Activated CD4-positive, alpha-beta T cell treated with anti-CD3 and anti-CD28 coated beads, Interleukin-2, amount 50 U/mL, for 24 hours (primary cell): ENCODE results near the gene ESRRA.

Source experiments
- DNase-seq, 2 donors: peaks; one replicate each; pipeline ENCODE4 v3.0.0-alpha.2; 2020; ENCODE audit warnings: low read depth in 1 of 2, low spot score in 1 of 2

Gene ESRRA

DNA sequence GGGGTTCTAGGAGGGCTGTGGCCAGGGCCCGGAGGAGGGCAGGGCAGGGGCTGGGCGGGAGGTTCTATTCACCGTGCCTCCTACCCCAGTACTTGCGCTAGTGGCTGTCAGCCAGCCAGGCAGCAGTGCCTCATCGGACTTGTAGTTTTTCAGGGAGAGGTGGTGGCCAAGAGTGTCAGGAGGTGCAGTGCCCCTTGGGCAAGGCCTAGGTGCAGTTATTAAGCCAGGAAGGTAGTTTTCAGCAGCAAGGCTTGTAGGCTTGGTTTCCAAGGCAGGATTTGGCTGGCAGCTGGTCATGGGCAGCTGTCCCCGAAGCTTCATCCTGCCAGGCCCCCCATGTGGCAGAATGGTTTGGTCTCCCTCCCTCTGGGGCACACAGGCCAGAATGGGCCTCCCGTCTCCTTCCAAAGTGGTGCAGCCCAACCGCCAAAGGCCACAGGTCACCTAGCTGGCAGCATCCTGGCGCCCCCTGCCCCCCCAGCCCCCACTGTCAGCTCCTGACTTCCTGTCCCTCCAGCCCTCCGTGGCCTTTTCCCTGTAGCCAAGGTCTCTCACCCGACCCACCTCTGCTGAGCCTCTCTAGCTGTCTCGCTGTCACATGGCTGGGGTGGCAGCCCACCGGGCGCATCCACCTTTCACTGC is 43.2 kb downstream of the ESRRA start:
- DNase-seq = no peak

DNA sequence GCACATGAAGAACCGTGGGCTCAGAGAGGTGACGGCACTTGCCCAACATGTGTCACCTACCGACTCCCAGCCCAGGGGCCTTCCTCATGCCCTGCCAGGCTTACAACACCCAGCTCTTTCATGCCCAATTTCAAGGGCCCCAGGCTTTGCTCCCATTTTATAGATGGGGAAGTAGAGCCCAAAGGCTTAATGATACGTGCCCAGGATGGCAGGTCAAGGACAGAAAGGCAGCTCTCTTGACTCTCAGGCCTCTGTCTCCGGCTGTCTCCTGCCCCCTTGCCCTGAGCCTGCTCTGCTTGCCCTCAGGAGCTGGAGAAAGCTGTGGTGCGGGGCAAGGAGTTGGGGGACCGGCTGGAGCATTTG is 43.7 kb downstream of the ESRRA start:
- no peak for DNase-seq

DNA sequence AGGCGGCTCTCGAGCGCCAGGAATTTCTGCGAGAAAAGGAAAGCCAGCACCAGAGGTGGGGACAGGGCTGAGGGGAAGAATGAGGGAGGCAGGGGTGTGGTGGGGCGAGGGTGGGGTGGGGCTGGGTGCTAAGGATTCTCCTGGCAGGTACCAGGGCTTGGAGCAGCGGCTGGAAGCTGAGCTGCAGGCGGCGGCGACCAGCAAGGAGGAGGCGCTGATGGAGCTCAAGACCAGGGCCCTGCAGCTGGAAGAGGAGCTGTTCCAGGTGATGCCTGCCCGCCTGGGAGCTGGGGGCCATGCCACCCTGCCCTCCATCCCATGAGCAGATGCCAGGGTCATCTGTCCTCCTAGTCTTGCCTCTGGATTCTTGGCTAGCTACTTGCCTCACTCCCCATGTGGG is 44.1 kb downstream of the ESRRA start:
- no peak for DNase-seq

DNA sequence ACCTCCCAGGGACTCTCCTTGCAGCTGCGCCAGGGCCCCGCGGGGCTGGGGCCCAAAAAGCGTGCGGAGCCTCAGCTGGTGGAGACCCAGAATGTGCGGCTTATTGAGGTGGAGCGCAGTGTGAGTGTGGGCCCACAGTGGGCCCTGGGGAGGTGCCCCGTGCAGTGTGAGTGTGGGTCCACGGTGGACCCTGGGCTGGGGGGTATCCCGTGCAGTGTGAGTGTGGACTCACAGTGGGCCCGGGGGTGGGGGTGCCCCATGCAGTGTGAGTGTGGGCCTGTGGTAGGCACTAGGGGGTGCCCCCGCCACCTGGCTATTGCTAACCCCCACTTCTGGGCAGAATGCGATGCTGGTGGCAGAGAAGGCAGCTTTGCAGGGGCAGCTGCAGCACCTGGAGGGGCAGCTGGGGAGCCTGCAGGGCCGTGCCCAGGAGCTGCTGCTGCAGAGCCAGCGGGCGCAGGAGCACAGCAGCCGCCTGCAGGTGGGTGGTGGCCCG is 45.9 kb downstream of the ESRRA start:
- no peak for DNase-seq

DNA sequence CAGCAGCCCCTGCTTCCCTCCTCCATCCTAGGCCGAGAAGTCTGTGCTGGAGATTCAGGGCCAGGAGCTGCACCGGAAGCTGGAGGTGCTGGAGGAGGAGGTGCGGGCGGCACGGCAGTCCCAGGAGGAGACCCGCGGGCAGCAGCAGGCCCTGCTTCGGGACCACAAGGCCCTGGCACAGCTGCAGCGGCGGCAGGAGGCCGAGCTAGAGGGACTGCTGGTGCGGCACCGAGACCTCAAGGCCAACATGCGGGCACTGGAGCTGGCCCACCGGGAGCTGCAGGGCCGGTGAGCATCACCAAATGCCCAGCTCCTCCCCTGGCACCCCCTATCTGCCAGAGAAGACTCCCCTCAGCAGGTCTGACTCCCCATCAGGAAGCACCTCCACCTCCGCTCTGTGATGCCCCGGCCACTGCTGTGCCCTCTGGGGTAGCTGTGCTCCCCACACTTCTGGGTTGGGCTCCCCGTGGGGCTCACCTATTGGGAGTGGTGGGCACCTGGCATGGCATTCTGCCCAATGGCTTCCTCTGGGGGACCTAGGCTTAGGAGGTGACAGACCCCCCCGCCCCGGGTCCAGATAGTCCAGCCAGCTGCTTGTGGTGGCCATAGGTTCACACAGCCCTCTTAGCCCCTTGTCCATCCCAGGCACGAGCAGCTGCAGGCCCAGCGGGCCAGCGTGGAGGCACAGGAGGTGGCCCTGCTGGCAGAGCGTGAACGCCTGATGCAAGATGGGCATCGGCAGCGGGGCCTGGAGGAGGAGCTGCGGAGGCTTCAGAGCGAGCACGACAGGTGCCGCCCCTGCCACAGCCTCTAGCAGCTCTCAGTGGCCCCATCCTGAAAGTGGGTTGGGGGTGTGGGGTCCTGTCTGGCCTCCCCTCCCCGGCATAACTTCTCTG is 47.0 kb downstream of the ESRRA start:
- no peak for DNase-seq

DNA sequence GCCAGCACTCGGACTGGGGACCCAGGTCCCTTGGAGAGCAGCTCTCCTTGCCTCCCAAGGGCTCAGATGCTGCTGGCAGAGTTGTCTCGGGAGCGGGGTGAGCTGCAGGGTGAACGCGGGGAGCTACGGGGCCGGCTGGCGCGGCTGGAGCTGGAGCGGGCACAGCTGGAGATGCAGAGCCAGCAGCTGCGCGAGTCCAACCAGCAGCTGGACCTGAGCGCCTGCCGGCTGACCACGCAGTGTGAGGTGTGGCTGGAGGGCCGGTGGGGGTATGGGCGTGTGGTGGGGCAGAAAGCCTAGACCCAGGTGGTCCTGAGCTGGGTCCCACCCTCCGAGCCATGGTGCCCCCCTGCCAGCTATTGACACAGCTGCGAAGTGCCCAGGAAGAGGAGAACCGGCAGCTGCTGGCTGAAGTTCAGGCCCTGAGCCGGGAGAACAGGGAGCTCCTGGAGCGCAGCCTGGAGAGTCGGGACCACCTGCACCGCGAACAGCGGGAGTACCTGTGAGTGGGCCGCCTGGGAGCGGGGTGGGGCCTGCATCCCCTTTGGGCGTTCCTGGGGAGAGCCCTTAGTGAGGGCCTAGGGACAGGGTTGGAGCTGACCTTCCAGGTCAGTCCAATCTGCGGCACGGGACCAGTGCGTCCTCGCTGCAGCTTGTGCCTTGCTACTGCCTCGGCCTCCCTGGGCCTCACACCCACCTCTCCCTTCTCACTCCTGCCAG is 47.8 kb downstream of the ESRRA start:
- no peak for DNase-seq

DNA sequence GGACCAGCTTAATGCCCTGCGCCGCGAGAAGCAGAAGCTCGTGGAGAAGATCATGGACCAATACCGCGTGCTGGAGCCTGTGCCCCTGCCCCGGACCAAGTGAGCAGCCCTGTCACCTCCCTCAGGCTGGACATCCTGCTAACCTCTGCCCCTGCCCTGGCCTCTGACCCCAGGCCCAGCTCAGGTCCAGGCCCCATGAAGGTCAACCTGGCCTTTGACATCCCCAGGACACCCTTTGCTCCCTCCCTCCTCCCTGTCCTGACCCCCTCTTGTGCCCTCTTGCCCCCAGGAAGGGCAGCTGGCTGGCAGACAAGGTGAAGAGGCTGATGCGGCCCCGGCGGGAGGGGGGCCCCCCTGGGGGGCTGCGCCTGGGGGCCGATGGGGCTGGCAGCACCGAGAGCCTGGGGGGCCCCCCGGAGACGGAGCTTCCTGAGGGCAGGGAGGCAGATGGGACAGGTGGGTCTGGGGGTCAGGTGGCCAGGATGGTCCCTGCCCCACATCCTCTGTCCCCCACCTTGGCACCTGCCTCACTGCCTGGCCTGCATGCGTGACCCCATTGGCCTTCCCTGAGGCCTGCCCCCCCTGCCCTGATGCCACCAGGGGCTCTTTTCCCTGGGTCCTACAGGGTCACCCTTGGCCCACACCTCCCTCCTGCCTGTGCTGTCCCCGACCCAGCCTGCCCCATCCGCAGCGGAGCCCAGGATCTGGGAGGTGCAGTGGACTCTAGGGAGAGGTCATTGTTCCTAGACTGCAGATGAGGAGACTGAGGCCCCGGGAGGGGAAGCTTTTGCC is 48.6 kb downstream of the ESRRA start:
- no peak for DNase-seq

DNA sequence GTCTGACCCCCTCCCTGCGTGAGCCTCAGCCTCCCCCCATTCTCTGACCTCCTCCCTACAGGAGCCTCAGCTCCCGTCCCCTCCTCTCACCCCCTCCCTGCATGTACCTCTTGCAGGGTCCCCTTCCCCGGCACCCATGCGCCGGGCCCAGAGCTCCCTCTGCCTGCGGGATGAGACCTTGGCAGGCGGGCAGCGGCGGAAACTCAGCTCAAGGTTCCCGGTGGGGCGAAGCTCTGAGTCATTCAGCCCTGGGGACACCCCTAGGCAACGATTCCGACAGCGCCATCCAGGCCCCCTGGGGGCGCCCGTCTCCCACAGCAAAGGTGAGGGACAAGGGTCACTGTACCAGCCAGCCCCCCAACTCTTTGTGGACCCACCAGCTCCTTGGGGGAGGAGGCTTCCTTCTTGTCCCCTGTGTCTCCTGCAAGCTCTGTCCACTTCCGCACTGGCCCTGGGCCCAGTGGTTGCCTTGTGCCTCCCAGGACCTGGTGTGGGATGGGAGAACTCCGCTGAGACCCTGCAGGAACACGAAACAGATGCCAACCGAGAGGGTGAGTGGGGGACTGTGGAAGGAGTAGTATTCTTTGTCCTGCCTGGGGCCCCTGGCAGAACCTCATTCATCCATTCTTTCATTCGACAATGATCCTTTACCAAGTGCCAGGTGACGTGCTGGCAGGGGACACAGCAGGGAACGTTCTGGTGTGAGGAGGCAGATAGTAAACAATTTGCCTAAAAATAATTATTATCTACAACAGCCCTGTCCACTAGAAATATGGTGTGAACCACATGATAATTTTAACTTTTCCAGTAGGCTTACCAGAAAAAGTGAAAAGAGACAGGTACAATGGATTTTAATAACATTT is 50.0 kb downstream of the ESRRA start:
- DNase-seq = no peak

DNA sequence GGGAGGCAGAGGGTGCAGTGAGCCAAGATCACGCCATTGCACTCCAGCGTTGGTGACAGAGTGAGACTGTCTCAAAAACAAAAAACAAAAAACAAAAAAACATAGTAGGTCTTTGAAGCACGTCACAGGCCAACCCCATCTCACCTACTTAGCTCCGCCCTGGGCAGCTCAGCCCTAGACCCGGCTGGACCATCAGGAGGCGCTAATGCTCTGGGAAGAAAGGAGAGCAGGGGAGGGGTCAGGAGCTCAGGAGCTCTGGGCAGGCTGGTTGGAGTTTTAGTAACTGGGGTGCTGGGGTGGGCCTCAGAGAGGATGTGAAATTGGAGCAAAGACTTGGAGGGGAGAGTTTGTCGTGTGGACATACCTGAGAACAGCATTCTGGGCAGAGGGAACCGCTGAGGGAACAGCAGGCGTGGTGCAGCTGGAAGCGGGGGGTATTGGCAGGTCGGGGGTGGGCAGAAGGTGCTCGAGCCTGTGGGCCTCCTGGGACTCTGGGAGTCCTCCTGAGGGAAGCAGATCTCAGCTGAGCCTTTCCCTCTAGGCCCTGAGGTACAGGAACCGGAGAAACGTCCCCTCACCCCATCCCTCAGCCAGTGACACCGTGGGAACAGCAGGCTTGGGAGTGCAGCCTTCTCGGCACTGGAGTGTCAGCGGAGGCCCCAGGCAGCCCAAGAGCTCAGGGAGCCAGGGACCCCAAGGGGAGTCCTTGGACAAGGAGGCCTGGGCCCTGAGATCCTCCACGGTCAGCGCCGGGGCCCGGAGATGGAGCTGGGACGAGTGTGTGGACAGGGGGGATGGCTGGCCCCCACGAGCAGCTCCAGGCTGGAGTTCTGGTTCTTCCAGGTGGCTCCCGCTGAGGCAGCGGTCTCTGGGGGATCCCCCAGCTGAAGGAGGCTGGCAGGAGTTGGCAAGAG is 51.4 kb downstream of the ESRRA start:
- no peak for DNase-seq

DNA sequence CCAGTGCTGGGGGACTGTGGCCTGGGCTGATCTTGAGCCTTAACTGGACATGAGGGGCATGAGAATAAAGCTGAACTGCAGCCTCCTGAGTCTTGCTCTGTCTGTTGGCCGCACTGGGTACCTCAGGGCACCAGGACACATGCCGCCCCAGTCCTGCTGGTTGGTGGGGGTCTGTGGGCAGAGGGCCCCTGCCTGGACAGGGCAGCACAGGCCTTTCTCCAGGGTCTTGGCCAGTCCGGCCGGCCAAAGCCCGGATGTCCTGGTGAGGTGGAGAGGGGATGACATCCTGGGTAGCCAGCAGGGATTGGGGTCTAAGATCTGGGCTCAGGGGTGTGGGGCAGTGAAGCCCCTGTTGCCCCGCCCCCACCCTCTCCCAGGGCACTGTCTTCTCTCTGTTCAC is 52.1 kb downstream of the ESRRA start:
- no peak for DNase-seq

DNA sequence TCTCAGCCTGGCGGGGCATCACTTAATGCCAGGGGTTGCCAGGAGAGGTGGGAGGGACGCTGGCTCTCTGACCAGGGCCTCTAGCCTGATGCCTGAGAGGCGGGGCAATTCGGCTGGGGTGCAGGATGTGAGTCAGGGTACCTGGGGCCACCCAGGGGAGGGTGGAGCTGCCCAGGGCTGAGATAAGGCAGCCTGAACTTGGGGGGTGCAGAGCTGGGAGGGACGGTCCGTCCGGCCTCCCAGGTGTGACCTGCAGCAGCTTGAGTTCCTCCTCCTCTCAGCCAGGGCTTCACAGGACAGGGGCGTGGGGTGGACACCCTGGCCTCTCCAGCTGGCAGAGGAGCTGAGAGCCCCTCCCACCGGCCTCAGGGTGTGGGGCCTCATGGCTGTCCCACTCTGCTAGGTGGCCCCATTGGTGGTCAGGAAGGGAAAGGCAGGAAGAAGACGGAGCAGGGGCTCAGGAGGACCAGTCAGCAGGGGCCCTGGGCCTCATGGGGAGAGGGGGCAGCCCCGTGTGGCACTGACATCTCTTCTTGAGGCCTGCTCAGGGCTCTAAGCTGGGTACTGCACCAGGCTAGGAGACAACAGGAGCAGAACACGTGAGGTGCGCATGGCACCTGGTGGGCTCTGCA is 52.7 kb downstream of the ESRRA start:
- no peak for DNase-seq

DNA sequence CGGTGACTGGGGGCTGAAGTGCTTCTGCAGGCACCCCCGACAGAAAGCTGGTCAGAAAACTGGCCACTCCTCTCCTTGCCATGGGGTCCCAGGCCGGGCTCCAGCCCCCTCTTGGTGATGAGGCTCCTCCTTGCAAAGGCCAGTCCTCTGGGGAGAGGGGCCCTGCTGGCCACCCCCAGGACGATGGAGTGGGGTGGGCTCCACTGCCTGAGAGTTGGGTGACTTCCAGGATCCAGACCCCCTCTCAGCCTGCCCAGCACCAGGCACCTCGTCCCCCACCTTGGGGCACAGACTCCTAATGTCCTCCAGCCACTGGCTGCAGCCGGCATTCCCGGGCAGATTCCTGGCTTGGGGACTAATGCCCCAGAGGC is 53.2 kb downstream of the ESRRA start:
- DNase-seq = no peak

DNA sequence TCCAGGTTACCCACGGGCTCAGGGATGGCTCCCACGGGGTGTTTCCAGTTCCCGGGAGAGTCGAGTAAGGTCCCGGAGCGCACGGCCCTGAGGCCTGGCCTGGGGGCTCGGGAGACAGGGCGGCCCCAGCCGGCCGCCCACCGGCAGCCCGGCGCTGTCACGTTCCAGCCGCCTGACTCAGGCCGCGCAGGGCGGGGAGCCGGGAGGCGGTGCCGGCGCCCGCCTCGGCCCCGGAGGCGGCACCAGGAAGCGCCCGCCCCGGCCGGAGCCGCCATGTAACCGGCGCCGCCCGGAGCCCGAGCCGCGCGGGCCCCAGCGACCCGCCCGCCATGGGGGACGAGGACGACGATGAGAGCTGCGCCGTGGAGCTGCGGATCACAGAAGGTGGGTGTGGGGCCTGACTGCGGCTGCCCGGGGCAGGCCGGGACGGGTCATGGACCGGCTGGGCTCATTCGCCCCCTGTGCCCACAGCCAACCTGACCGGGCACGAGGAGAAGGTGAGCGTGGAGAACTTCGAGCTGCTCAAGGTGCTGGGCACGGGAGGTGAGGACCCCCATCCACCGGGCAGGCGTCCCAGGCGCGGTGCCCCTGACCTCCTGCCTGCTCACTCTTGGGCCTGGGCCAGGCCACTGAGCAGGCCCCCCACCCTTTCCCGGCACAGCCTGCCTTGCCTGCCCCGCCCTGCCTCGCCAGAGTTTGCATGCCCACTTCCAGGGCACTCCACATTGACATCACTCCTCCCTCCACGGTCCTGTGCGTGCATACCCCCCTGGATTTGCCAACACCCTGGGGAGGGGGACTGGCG is 53.8 kb downstream of the ESRRA start, which contains the start of gene RPS6KA4:
RPS6KA4 (plus strand) TSS at position 256 of the 805 bp plus-strand sequence; CDS start at position 330, 74 bp downstream.
- DNase-seq = no peak

DNA sequence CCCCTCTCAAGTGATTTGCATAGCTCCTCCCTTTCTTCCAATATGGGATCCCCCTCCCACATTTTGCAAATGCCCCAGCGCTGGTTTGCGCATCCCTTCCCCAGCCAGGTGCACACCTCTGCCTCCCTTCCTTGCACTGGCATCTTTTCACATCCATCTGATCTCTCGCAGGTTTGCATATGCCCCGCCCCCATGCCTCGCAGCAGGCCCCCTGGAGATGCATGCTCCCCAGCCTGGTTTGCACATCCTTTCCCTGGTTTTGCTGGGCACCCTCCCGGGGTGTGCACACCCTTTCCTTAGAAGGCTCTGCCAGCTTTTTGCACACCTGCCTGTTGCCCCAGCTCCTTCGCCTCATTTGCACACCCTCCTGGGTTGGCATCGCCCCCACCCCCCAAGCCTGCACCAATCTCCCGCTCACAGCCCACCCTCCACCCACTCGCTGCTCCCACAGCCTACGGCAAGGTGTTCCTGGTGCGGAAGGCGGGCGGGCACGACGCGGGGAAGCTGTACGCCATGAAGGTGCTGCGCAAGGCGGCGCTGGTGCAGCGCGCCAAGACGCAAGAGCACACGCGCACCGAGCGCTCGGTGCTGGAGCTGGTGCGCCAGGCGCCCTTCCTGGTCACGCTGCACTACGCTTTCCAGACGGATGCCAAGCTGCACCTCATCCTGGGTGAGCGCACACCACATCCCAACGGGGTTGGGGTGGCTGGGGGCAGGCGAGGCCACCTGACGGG is 54.6 kb downstream of the ESRRA start:
- DNase-seq = no peak

DNA sequence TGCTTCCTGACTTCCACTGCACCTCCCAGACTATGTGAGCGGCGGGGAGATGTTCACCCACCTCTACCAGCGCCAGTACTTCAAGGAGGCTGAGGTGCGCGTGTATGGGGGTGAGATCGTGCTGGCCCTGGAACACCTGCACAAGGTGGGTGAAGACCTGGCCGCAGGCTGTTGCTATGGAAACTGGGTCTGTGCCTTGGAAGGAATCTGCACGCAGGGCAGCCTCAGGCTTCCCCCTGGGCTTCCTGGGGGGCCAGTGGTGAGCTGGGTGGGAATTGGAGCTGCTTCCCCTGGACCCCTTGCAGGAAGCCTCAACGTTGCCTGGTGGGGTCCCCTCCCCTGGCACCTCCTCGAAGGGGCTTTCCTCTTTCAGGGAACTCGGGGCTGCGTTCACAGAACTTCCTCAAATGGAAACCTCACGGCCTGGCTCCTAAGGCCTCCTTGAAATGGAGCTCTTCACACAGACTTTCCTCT is 55.2 kb downstream of the ESRRA start:
- DNase-seq = no peak

DNA sequence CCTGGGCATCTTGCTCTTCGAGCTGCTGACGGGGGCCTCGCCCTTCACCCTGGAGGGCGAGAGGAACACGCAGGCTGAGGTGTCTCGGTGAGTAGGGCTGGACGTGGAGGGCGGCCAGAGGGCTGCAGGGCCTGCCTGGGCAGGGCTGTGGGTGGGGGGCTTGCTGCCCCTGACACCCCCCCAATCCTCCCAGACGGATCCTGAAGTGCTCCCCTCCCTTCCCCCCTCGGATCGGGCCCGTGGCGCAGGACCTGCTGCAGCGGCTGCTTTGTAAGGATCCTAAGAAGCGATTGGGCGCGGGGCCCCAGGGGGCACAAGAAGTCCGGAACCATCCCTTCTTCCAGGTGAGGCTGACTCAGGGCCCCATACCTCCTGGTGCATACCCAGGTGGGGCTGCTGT is 56.3 kb downstream of the ESRRA start:
- DNase-seq = no peak

DNA sequence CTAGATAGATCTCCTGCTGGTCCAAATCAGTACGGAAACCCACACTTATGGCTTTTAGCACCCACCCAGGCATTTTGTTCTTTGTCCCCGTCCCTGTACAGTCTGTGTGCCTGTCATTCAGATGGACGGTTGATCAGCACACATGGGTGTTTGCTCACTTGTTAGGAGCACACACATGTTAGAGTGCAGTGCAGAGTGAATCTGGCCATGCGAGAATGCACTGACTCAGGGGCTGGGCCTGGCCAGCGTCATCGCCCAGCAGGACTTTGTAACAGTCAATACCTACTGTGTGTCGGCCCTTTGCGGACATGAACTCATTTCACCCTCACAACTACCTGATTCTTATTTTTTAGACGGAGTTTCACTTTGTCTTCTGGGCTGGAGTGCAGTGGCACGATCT is 57.0 kb downstream of the ESRRA start:
- no peak for DNase-seq
